ENCODE data around the gene LMNTD2.

Gene LMNTD2

DNA sequence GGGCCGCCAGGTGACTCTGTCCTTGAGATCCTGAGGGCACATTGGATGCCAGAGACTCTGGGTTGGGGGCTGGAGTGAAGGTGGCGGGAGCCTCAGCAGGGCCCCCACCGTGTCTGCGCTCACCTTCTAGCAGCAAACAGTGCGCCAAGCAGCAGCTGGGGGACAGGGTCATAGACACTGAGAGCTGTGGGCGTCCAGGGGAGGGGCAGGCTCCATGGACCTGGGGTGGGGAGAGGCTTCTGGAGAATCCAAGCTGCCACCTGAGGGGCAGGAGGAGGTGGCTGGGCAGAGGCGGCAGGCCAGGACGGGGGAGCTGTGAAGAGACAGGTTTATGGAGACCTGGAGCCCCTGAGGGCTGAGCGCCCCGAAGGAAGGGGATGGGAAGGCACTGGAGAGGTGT, 23.7 kb upstream of the LMNTD2 start:
- Histone ChIP-seq H3K4me3 (ENCODE audit: low read depth in 1 of 2, low read length in 2 of 2) (no peak overlapping the region), H3K36me3 (ENCODE audit: insufficient read depth, low read length) (peaks cover 44% of the 10 kb centered on the region), H3K27ac (ENCODE audit: low read depth, low read length) (no peak overlapping the region), H3K27me3 (ENCODE audit: control insufficient read depth in 1 of 2, insufficient read depth in 2 of 2, low read length in 2 of 2) (no peaks in the 10 kb centered on the region), H3K4me1 (ENCODE audit: insufficient read depth, low read length) (peaks cover 11% of the 10 kb centered on the region), H3K9me3 (ENCODE audit: low read length) (no peaks in the 10 kb centered on the region), H3K9ac (ENCODE audit: low read length) (no peak overlapping the region)

DNA sequence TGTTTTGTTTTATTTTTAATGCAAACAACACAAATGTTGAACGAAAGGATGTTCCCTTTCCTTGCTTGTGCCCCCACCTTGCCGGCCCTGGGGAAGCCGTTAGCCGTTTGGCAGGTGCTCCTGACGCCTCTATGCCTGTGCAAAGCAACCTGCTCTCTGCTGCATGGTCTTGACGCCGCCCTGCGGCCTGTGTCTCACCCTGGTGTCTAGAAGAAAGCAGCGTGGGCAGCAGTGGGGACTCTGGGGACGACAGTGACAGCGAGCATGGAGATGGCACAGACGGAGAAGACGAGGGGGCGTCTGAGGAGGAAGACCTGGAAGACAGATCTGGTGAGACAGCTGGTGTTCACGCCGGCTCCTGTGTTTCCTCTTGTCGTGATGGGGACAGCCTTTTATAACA, 21.2 kb upstream of the LMNTD2 start:
- H3K27me3 ChIP-seq (ENCODE audit: control insufficient read depth in 1 of 2, insufficient read depth in 2 of 2, low read length in 2 of 2): no peaks in the 10 kb centered on the region
- H3K9me3 ChIP-seq (ENCODE audit: low read length): no peaks in the 10 kb centered on the region
- no peak overlapping the region for H3K9ac ChIP-seq (ENCODE audit: low read length)
- no peak overlapping the region for H3K27ac ChIP-seq (ENCODE audit: low read depth, low read length)
- H3K4me3 ChIP-seq (ENCODE audit: low read depth in 1 of 2, low read length in 2 of 2): no peak overlapping the region
- peaks cover 32% of the 10 kb centered on the region for H3K4me1 ChIP-seq (ENCODE audit: insufficient read depth, low read length)
- peaks cover 24% of the 10 kb centered on the region for H3K36me3 ChIP-seq (ENCODE audit: insufficient read depth, low read length)

DNA sequence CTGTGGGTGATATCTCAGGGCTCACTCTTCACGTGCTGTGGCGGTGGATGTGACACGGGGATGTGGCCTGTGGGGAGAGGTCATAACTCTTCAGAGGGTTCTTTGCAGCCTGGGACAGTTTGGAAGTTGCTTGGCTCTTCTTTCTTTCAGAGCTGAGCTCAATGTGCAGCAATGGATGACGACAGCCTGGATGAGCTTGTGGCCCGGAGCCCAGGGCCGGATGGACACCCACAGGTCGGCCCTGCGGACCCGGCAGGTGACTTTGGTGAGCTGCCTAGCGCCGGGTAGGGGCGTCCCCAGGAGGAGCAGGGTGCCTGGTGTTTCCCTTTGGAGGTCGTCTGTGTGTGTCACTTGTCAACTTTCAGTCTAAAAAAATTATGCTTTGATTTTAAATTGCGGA, 20.8 kb upstream of the LMNTD2 start:
- no peak overlapping the region for H3K9ac ChIP-seq (ENCODE audit: low read length)
- H3K36me3 ChIP-seq (ENCODE audit: insufficient read depth, low read length): peaks cover 20% of the 10 kb centered on the region

GRCh38 chr11:579830-580601, 19.5 kb upstream of the LMNTD2 start:
- Histone ChIP-seq H3K4me3 (ENCODE audit: low read depth in 1 of 2, low read length in 2 of 2) (no peak overlapping the region), H3K4me1 (ENCODE audit: insufficient read depth, low read length) (peaks cover 32% of the 10 kb centered on the region), H3K36me3 (ENCODE audit: insufficient read depth, low read length) (peaks cover 19% of the 10 kb centered on the region), H3K27me3 (ENCODE audit: control insufficient read depth in 1 of 2, insufficient read depth in 2 of 2, low read length in 2 of 2) (peaks cover 0 to 5% of the 10 kb centered on the region in 2 donors), H3K27ac (ENCODE audit: low read depth, low read length) (no peak overlapping the region), H3K9ac (ENCODE audit: low read length) (no peak overlapping the region), H3K9me3 (ENCODE audit: low read length) (no peaks in the 10 kb centered on the region)

More for the DNA sequence above, 20.8 kb upstream of the LMNTD2 start:
- Histone ChIP-seq H3K27me3 (ENCODE audit: control insufficient read depth in 1 of 2, insufficient read depth in 2 of 2, low read length in 2 of 2) (no peaks in the 10 kb centered on the region), H3K9me3 (ENCODE audit: low read length) (no peaks in the 10 kb centered on the region), H3K4me3 (ENCODE audit: low read depth in 1 of 2, low read length in 2 of 2) (no peak overlapping the region), H3K4me1 (ENCODE audit: insufficient read depth, low read length) (peaks cover 32% of the 10 kb centered on the region), H3K27ac (ENCODE audit: low read depth, low read length) (no peak overlapping the region)

GRCh38 chr11:578276-579035, 17.9 kb upstream of the LMNTD2 start:
- peak overlapping the region in 1 of 2 donors; percentile 95 for H3K4me3 ChIP-seq (ENCODE audit: low read depth in 1 of 2, low read length in 2 of 2)
- peak overlapping the region; percentile 93 for H3K9ac ChIP-seq (ENCODE audit: low read length)
- peaks cover 36% of the 10 kb centered on the region for H3K4me1 ChIP-seq (ENCODE audit: insufficient read depth, low read length)
- peaks cover 0 to 8% of the 10 kb centered on the region in 2 donors for H3K27me3 ChIP-seq (ENCODE audit: control insufficient read depth in 1 of 2, insufficient read depth in 2 of 2, low read length in 2 of 2)
- H3K9me3 ChIP-seq (ENCODE audit: low read length): no peaks in the 10 kb centered on the region
- H3K36me3 ChIP-seq (ENCODE audit: insufficient read depth, low read length): peaks cover 12% of the 10 kb centered on the region
- H3K27ac ChIP-seq (ENCODE audit: low read depth, low read length): no peak overlapping the region

DNA sequence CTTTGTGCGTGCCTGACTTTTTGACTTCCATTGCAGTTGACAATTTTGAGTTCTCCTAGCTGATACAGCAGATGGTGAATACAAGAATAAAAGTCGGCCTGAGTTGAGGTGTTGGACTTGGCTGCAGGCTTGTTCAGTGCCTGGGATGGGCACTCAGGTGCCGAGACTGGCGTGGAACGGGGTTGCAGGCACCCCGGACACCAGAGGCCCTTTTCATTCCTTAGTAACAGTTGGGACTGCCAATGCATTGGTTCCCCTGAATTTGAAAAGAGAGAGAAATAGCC, 17.0 kb upstream of the LMNTD2 start:
- Histone ChIP-seq H3K27ac (ENCODE audit: low read depth, low read length) (peak overlapping the region; percentile 73), H3K9ac (ENCODE audit: low read length) (peak overlapping the region; percentile 93), H3K27me3 (ENCODE audit: control insufficient read depth in 1 of 2, insufficient read depth in 2 of 2, low read length in 2 of 2) (peaks cover 0 to 11% of the 10 kb centered on the region in 2 donors), H3K4me1 (ENCODE audit: insufficient read depth, low read length) (peaks cover 36% of the 10 kb centered on the region), H3K36me3 (ENCODE audit: insufficient read depth, low read length) (peaks cover 8% of the 10 kb centered on the region), H3K9me3 (ENCODE audit: low read length) (no peaks in the 10 kb centered on the region), H3K4me3 (ENCODE audit: low read depth in 1 of 2, low read length in 2 of 2) (peak overlapping the region in 1 of 2 donors; percentile 95)

DNA sequence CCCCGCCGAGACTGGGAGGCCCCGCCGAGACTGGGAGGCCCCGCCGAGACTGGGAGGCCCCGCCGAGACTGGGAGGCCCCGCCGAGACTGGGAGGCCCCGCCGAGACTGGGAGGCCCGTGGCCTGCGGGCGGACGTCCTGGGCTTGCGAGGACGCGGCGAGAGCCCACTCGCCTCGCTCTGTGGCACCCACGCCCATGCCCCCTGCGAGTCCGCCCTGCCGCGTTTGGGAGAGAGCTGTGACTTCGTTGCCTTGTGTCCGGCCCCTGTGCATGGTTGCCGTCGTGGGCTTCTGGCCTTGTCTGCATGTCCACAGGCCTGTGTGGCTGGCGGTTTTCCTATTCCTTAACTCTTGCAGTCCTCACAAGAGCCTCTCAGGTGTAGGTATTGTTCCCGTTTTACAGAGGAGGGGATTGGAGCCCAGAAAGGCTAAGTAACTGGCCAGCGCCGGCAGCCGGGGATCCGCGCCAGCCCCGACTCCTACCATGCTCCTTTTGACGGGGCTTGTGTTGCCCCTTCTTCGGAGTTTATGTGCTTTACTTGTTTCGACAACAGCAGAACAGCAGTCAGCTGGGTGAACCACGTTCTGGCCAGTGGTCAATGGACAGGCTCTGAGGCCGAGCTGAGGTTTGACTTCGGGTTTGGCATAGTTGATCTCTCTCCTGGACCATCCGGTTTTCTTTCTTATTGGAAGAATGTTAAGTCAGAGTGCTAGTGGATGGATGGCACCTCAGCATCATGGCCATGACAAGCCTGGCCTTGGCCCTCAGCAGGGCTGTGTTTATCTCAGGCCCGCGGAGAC, 16.5 kb upstream of the LMNTD2 start:
- H3K4me3 ChIP-seq (ENCODE audit: low read depth in 1 of 2, low read length in 2 of 2): peak overlapping the region; percentile 95 to 99
- H3K4me1 ChIP-seq (ENCODE audit: insufficient read depth, low read length): peaks cover 36% of the 10 kb centered on the region
- peak overlapping the region; percentile 93 for H3K9ac ChIP-seq (ENCODE audit: low read length)
- no peaks in the 10 kb centered on the region for H3K9me3 ChIP-seq (ENCODE audit: low read length)
- peaks cover 6% of the 10 kb centered on the region for H3K36me3 ChIP-seq (ENCODE audit: insufficient read depth, low read length)
- H3K27ac ChIP-seq (ENCODE audit: low read depth, low read length): peak overlapping the region; percentile 73
- H3K27me3 ChIP-seq (ENCODE audit: control insufficient read depth in 1 of 2, insufficient read depth in 2 of 2, low read length in 2 of 2): peaks cover 0 to 11% of the 10 kb centered on the region in 2 donors

DNA sequence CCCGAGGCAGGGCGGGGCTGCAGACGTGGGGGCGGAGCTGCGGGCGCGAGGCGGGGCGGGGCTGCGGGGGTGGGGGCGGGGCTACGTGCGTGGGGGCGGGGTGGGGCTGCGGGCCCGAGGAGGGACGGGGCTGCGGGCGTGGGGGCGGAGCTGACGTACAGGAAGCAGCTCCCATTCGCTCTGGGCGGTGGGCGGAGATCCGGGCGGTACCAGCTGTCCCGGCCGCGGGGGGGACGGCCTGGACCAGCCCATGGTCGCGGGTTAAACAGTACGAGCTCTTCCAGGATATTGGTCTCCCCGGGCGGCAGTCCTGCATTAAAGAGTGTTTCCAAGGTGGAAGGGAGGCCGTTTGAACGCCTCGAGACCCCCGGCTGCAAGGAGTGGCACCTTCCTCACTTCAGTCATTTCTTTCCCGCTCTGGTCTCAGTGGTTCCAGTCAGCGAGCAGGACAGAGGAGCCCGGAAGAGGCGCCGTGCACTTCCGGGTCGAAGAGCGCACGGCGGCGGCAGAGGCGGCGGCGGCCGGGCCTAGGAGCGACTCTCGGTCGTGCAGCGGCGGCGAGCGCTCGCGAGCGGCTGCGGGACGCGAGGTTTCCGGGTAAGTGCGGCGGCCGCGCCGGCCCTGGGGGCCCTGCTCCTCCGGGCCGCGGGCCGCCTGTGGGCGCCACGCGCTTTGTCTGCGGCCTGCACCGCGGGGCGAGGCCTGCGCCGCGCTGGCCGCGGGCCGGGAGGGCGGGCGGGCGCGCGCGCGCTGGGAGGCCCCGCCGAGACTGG, 15.6 kb upstream of the LMNTD2 start, which contains the start of gene PHRF1:
Gene PHRF1, plus strand, starts transcription at position 475 of the 773 bp plus-strand sequence. CDS start 5,043 bp downstream, outside the sequence.
- H3K4me3 ChIP-seq (ENCODE audit: low read depth in 1 of 2, low read length in 2 of 2): peak within 1 kb of the TSS; percentile 95 to 99
- H3K27me3 ChIP-seq (ENCODE audit: control insufficient read depth in 1 of 2, insufficient read depth in 2 of 2, low read length in 2 of 2): peaks cover 0 to 11% of the 10 kb centered on the region in 2 donors
- H3K9me3 ChIP-seq (ENCODE audit: low read length): no peaks in the 10 kb centered on the region
- H3K4me1 ChIP-seq (ENCODE audit: insufficient read depth, low read length): peaks cover 36% of the 10 kb centered on the region
- H3K9ac ChIP-seq (ENCODE audit: low read length): peak within 1 kb of the TSS; percentile 93
- H3K36me3 ChIP-seq (ENCODE audit: insufficient read depth, low read length): no peaks in the 10 kb centered on the region
- H3K27ac ChIP-seq (ENCODE audit: low read depth, low read length): peak within 1 kb of the TSS; percentile 73

GRCh38 chr11:575313-575995, 14.9 kb upstream of the LMNTD2 start:
- Histone ChIP-seq H3K4me1 (ENCODE audit: insufficient read depth, low read length) (peaks cover 36% of the 10 kb centered on the region), H3K9ac (ENCODE audit: low read length) (no peak overlapping the region), H3K4me3 (ENCODE audit: low read depth in 1 of 2, low read length in 2 of 2) (peak overlapping the region; percentile 54 to 58), H3K9me3 (ENCODE audit: low read length) (no peaks in the 10 kb centered on the region), H3K27me3 (ENCODE audit: control insufficient read depth in 1 of 2, insufficient read depth in 2 of 2, low read length in 2 of 2) (peaks cover 0 to 11% of the 10 kb centered on the region in 2 donors), H3K27ac (ENCODE audit: low read depth, low read length) (no peak overlapping the region), H3K36me3 (ENCODE audit: insufficient read depth, low read length) (no peaks in the 10 kb centered on the region)

DNA sequence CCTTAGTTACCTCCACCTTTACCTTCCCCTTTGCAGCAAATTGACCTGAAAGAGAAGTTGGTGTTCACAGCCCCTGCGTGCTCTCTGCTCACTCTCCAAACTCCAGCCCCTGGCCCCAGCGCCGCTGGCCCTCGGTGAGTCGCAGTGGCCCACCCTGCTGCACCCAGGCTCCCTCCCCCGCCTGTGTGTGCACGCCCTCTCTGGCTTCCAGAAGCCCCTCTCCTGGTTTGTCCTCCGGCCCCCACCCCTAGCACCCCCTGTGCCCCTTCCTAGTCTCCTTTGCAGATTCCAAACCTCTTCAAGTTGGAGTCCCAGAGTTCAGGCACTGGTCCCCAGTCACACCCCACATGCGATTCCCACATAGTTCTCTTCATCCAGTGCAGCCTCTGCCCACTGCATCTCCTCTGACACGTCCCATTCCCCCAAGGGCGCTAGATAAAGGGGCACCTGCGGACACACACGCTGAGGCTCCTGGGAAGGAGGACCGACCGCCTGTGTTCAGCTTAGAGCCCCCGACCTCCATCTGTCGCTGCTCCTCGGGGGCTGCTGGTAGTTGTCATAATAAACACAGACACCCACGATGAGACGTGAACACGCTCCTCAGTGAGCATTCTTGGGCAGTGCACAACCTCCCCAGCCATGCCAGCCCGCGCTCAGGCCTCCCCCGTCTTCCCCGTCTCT, 14.2 kb upstream of the LMNTD2 start:
- H3K4me1 ChIP-seq (ENCODE audit: insufficient read depth, low read length): peaks cover 30% of the 10 kb centered on the region
- no peak overlapping the region for H3K27ac ChIP-seq (ENCODE audit: low read depth, low read length)
- H3K27me3 ChIP-seq (ENCODE audit: control insufficient read depth in 1 of 2, insufficient read depth in 2 of 2, low read length in 2 of 2): peaks cover 0 to 11% of the 10 kb centered on the region in 2 donors
- peak overlapping the region; percentile 54 to 58 for H3K4me3 ChIP-seq (ENCODE audit: low read depth in 1 of 2, low read length in 2 of 2)
- no peaks in the 10 kb centered on the region for H3K9me3 ChIP-seq (ENCODE audit: low read length)
- no peaks in the 10 kb centered on the region for H3K36me3 ChIP-seq (ENCODE audit: insufficient read depth, low read length)
- H3K9ac ChIP-seq (ENCODE audit: low read length): no peak overlapping the region

All from muscle layer of colon (tissue), 2 donors.